Activated CD4-positive, alpha-beta T cell treated with anti-CD3 and anti-CD28 coated beads, Interleukin-2, amount 10 ng/mL, durations not matched to agents 24 days and 14 days (primary cell): Measurements from ENCODE around the gene TNFAIP1. TPM values are rescaled to one million over a fixed set of nuclear protein-coding genes. Genes with fewer than 3 reads are reported as not detected.

ENCODE experiments used
- DNase-seq: peaks from one replicate; pipeline ENCODE4 v3.0.0; 2022
- H3K27ac Mint-ChIP-seq: one replicate; pipeline ENCODE4 v1.8.0; 2022; ENCODE audit warnings: mild to moderate bottlenecking, mixed read lengths
- H3K27me3 Mint-ChIP-seq: one replicate; pipeline ENCODE4 v1.8.0; 2022; ENCODE audit warnings: mixed read lengths
- H3K36me3 Mint-ChIP-seq: one replicate; pipeline ENCODE4 v1.8.0; 2022; ENCODE audit warnings: low read depth, mild to moderate bottlenecking, mixed read lengths
- H3K4me1 Mint-ChIP-seq: one replicate; pipeline ENCODE4 v1.8.0; 2021; ENCODE audit warnings: mixed read lengths
- H3K4me3 Mint-ChIP-seq: one replicate; pipeline ENCODE4 v1.8.0; 2022; ENCODE audit warnings: mild to moderate bottlenecking, moderate library complexity, mixed read lengths
- H3K9me3 Mint-ChIP-seq: one replicate; pipeline ENCODE4 v1.8.0; 2021; ENCODE audit warnings: mixed read lengths
- intact Hi-C: fragments of 100-400 bp; cut with micrococcal nuclease; formaldehyde crosslinking; loops from one replicate; pipeline ENCODE4 v1.15.1; 2023
- total RNA-seq: library from RNA; stranded (reverse); gene quantifications from 2 replicates; pipeline ENCODE4 v1.2.3, GENCODE V29; 2022

Gene TNFAIP1
- total RNA-seq, 1 donor from 2014 or later: 32.7 TPM

GRCh38 chr17:28317966-28318758 lies 17.4 kb upstream of the TNFAIP1 start:
- intact Hi-C loops: loop anchor here (5.0 kb wide), 1 partner anchor 511 kb away; no protein-coding TSS in a partner anchor
- Mint-ChIP-seq H3K4me1 (peaks cover 34% of the 10 kb centered on the region), H3K9me3 (no peaks in the 10 kb centered on the region), H3K36me3 (peaks cover 15% of the 10 kb centered on the region), H3K27me3 (peaks cover 7% of the 10 kb centered on the region), H3K27ac (peak overlapping the region; percentile 96), H3K4me3 (peak overlapping the region; percentile 97)
- peak; percentile 71 for DNase-seq

- peaks cover 15% of the 10 kb centered on the region for H3K36me3 Mint-ChIP-seq
- intact Hi-C loops: loop anchor here (1.0 to 5.0 kb wide), 3 partner anchors 8 to 512 kb away; partner anchors contain the start of genes IFT20 and TNFAIP1
- peaks cover 34% of the 10 kb centered on the region for H3K4me1 Mint-ChIP-seq
These were observed 16.6 kb upstream of the TNFAIP1 start, which contains the start of gene TMEM97 for GRCh38 chr17:28318759-28319597. TMEM97 (plus strand) TSS chr17:28319200; CDS start chr17:28319240, 40 bp downstream.

GRCh38 chr17:28319598-28319935 lies 16.0 kb upstream of the TNFAIP1 start:
- Mint-ChIP-seq H3K4me3 (peak overlapping the region; percentile 97), H3K4me1 (peaks cover 34% of the 10 kb centered on the region), H3K9me3 (no peaks in the 10 kb centered on the region), H3K27me3 (no peaks in the 10 kb centered on the region), H3K27ac (peak overlapping the region; percentile 96), H3K36me3 (peaks cover 15% of the 10 kb centered on the region)
- intact Hi-C loops: loop anchor here (1.0 to 5.0 kb wide), 3 partner anchors 8 to 512 kb away; partner anchors contain the start of genes IFT20 and TNFAIP1
- no peak for DNase-seq

More at GRCh38 chr17:28318759-28319597, 16.6 kb upstream of the TNFAIP1 start, which contains the start of gene TMEM97:
- Mint-ChIP-seq H3K9me3 (no peaks in the 10 kb centered on the region), H3K27ac (peak within 1 kb of the TSS; percentile 96), H3K4me3 (peak within 1 kb of the TSS; percentile 97), H3K27me3 (peaks cover 2% of the 10 kb centered on the region)
- DNase-seq: peak; percentile 99

- Mint-ChIP-seq H3K36me3 (peaks cover 15% of the 10 kb centered on the region), H3K4me1 (peaks cover 36% of the 10 kb centered on the region), H3K9me3 (no peaks in the 10 kb centered on the region), H3K27me3 (no peaks in the 10 kb centered on the region), H3K27ac (peak overlapping the region; percentile 96), H3K4me3 (peak overlapping the region; percentile 97)
- DNase-seq: no peak
- intact Hi-C loops: no loop called here
These were observed 15.1 kb upstream of the TNFAIP1 start for GRCh38 chr17:28320215-28321061.

- Mint-ChIP-seq H3K27me3 (no peaks in the 10 kb centered on the region), H3K4me1 (peaks cover 42% of the 10 kb centered on the region), H3K4me3 (no peak overlapping the region), H3K27ac (no peak overlapping the region), H3K9me3 (no peaks in the 10 kb centered on the region), H3K36me3 (peaks cover 46% of the 10 kb centered on the region)
- DNase-seq: no peak
- intact Hi-C loops: no loop called here
These were observed 11.3 kb upstream of the TNFAIP1 start for GRCh38 chr17:28324267-28324745.

- Mint-ChIP-seq H3K27ac (no peak overlapping the region), H3K36me3 (peaks cover 46% of the 10 kb centered on the region), H3K9me3 (no peaks in the 10 kb centered on the region), H3K27me3 (no peaks in the 10 kb centered on the region), H3K4me3 (no peak overlapping the region), H3K4me1 (peaks cover 41% of the 10 kb centered on the region)
- DNase-seq: no peak
- intact Hi-C loops: no loop called here
These were observed 10.8 kb upstream of the TNFAIP1 start for GRCh38 chr17:28324781-28325180.

GRCh38 chr17:28325211-28325610 lies 10.3 kb upstream of the TNFAIP1 start:
- H3K9me3 Mint-ChIP-seq: no peaks in the 10 kb centered on the region
- H3K27ac Mint-ChIP-seq: no peak overlapping the region
- intact Hi-C loops: no loop called here
- peaks cover 37% of the 10 kb centered on the region for H3K4me1 Mint-ChIP-seq
- H3K4me3 Mint-ChIP-seq: no peak overlapping the region
- no peak for DNase-seq
- H3K36me3 Mint-ChIP-seq: peaks cover 42% of the 10 kb centered on the region
- no peaks in the 10 kb centered on the region for H3K27me3 Mint-ChIP-seq

GRCh38 chr17:28326114-28326513 lies 9.4 kb upstream of the TNFAIP1 start:
- Mint-ChIP-seq H3K27me3 (no peaks in the 10 kb centered on the region), H3K36me3 (peaks cover 39% of the 10 kb centered on the region), H3K4me3 (no peak overlapping the region), H3K9me3 (no peaks in the 10 kb centered on the region), H3K4me1 (peaks cover 30% of the 10 kb centered on the region), H3K27ac (peak overlapping the region; percentile 29)
- DNase-seq: no peak
- intact Hi-C loops: no loop called here

- Mint-ChIP-seq H3K4me3 (no peak overlapping the region), H3K9me3 (no peaks in the 10 kb centered on the region), H3K4me1 (peaks cover 22% of the 10 kb centered on the region), H3K27ac (no peak overlapping the region), H3K27me3 (no peaks in the 10 kb centered on the region), H3K36me3 (peaks cover 39% of the 10 kb centered on the region)
- no peak for DNase-seq
- intact Hi-C loops: loop anchor here (1.0 kb wide), 1 partner anchor 8 kb away; the partner anchor contains the start of gene TMEM97
These were observed 8.4 kb upstream of the TNFAIP1 start for GRCh38 chr17:28327031-28327607.

- H3K27me3 Mint-ChIP-seq: no peaks in the 10 kb centered on the region
- H3K4me3 Mint-ChIP-seq: no peak overlapping the region
- H3K4me1 Mint-ChIP-seq: peaks cover 20% of the 10 kb centered on the region
- H3K27ac Mint-ChIP-seq: no peak overlapping the region
- H3K36me3 Mint-ChIP-seq: peaks cover 35% of the 10 kb centered on the region
- intact Hi-C loops: loop anchor here (1.0 kb wide), 1 partner anchor 8 kb away; the partner anchor contains the start of gene TMEM97
- no peaks in the 10 kb centered on the region for H3K9me3 Mint-ChIP-seq
- no peak for DNase-seq
These were observed 7.9 kb upstream of the TNFAIP1 start for GRCh38 chr17:28327709-28328108.

- no peak overlapping the region for H3K27ac Mint-ChIP-seq
- H3K9me3 Mint-ChIP-seq: no peaks in the 10 kb centered on the region
- H3K4me3 Mint-ChIP-seq: no peak overlapping the region
- intact Hi-C loops: no loop called here
- peaks cover 19% of the 10 kb centered on the region for H3K4me1 Mint-ChIP-seq
- no peaks in the 10 kb centered on the region for H3K27me3 Mint-ChIP-seq
- no peak for DNase-seq
- peaks cover 33% of the 10 kb centered on the region for H3K36me3 Mint-ChIP-seq
These were observed 7.2 kb upstream of the TNFAIP1 start for GRCh38 chr17:28328325-28328724.

GRCh38 chr17:28330671-28331070 lies 4.9 kb upstream of the TNFAIP1 start:
- Mint-ChIP-seq H3K4me3 (no peak overlapping the region), H3K27ac (no peak overlapping the region), H3K36me3 (peaks cover 33% of the 10 kb centered on the region), H3K9me3 (no peaks in the 10 kb centered on the region), H3K27me3 (no peaks in the 10 kb centered on the region), H3K4me1 (peaks cover 26% of the 10 kb centered on the region)
- intact Hi-C loops: no loop called here
- DNase-seq: no peak
